G401.6 (cell line): ENCODE results near the gene MOCS1.

Experiments
- FAIRE-seq: peaks from 2 replicates; lab custom pipeline; 2012; peaks lifted over from hg19 to GRCh38; lab: Jason Lieb, UNC

The MOCS1 gene

GRCh38 chr6:39924283-39924682 is 10.0 kb downstream of the MOCS1 start:
- FAIRE-seq, result no peak

- FAIRE-seq, result no peak
Observed at GRCh38 chr6:39923861-39924260, 10.4 kb downstream of the MOCS1 start.

- FAIRE-seq, result no peak
Observed at GRCh38 chr6:39923394-39923793, 10.9 kb downstream of the MOCS1 start.

GRCh38 chr6:39922821-39923220 is 11.4 kb downstream of the MOCS1 start:
- no peak for FAIRE-seq

GRCh38 chr6:39920157-39920556 is 14.1 kb downstream of the MOCS1 start:
- FAIRE-seq, result no peak

GRCh38 chr6:39918831-39919230 is 15.4 kb downstream of the MOCS1 start:
- FAIRE-seq, result no peak

- no peak for FAIRE-seq
Observed at GRCh38 chr6:39917981-39918380, 16.3 kb downstream of the MOCS1 start.

- FAIRE-seq, result no peak
Observed at GRCh38 chr6:39917329-39917728, 16.9 kb downstream of the MOCS1 start.

GRCh38 chr6:39915866-39916265 is 18.4 kb downstream of the MOCS1 start:
- no peak for FAIRE-seq

- no peak for FAIRE-seq
Observed at GRCh38 chr6:39914239-39914638, 20.0 kb downstream of the MOCS1 start.

GRCh38 chr6:39913391-39913916 is 20.8 kb downstream of the MOCS1 start:
- no peak for FAIRE-seq

- no peak for FAIRE-seq
Observed at GRCh38 chr6:39912446-39912845, 21.8 kb downstream of the MOCS1 start.

- FAIRE-seq, result no peak
Observed at GRCh38 chr6:39911513-39912125, 22.6 kb downstream of the MOCS1 start.

- FAIRE-seq, result no peak
Observed at GRCh38 chr6:39910744-39911143, 23.5 kb downstream of the MOCS1 start.

- no peak for FAIRE-seq
Observed at GRCh38 chr6:39910164-39910563, 24.1 kb downstream of the MOCS1 start.

GRCh38 chr6:39909701-39910100 is 24.6 kb downstream of the MOCS1 start:
- no peak for FAIRE-seq

GRCh38 chr6:39908838-39909583 is 25.3 kb downstream of the MOCS1 start:
- FAIRE-seq, result no peak

GRCh38 chr6:39907871-39908575 is 26.2 kb downstream of the MOCS1 start:
- no peak for FAIRE-seq

- no peak for FAIRE-seq
Observed at GRCh38 chr6:39906318-39906761, 27.9 kb downstream of the MOCS1 start.

GRCh38 chr6:39905640-39905975 is 28.7 kb downstream of the MOCS1 start:
- no peak for FAIRE-seq

- no peak for FAIRE-seq
Observed at GRCh38 chr6:39904946-39905639, 29.2 kb downstream of the MOCS1 start.

GRCh38 chr6:39903656-39904055 is 30.6 kb downstream of the MOCS1 start:
- no peak for FAIRE-seq
